SK-N-SH (cell line): ENCODE data around the gene EXOC1. TPM values are rescaled to one million over a fixed set of nuclear protein-coding genes. Genes with fewer than 3 reads are reported as not detected.

Source experiments
- CTCF ChIA-PET: fragments of 300-600, 350-600 bp; formaldehyde crosslinking; extraction: SDS; loops from one replicate; lab custom pipeline; 2021; lab: Yijun Ruan, JAX
- POLR2A ChIA-PET: fragments of 350-600 bp; sonication (Branson Sonifier 250); formaldehyde crosslinking; extraction: SDS; loops from one replicate; lab custom pipeline; 2020; ENCODE audit warnings: antibody characterized with exemption, inconsistent platforms; lab: Yijun Ruan, JAX
- DNase-seq: peaks from one replicate; pipeline ENCODE4 v3.0.0; 2012
- H2AFZ ChIP-seq: fragments of 200-600 bp; sonication (generic); 2 replicates; pipeline ENCODE4 v1.8.1; 2016; ENCODE audit warnings: antibody characterized with exemption, mild to moderate bottlenecking, low read depth
- H3F3A ChIP-seq: fragments of 200-600 bp; sonication (generic); replicated peaks from 2 replicates; pipeline ENCODE3; 2016; ENCODE audit warnings: antibody characterized with exemption, mild to moderate bottlenecking; ENCODE audit not compliant: insufficient read depth
- H3K27ac ChIP-seq, 2 experiments: fragments of 200-500 bp in 1 of 2; fragments of 200-600 bp in 1 of 2; sonication (Bioruptor generic) in 1 of 2; sonication (generic), shearing (Covaris generic) in 1 of 2; 2 replicates each; pipeline versions ENCODE4 v1.5.1 to v1.6.1; 2014 to 2016; ENCODE audit warnings: low read depth in 2 of 2, inconsistent platforms in 1 of 2, low read length in 1 of 2, mild to moderate bottlenecking in 1 of 2, mixed read lengths in 1 of 2
- H3K27me3 ChIP-seq: fragments of 200-600 bp; sonication (generic), shearing (Covaris generic); 2 replicates; pipeline ENCODE4 v1.6.1; 2016; ENCODE audit warnings: mixed run types; ENCODE audit not compliant: insufficient read depth
- H3K36me3 ChIP-seq, 2 experiments: fragments of 200-500 bp in 1 of 2; fragments of 200-600 bp in 1 of 2; sonication (Bioruptor generic) in 1 of 2; sonication (generic) in 1 of 2; replicated peaks in 1 of 2; 2 replicates each; pipeline versions ENCODE3 to v1.5.1; 2014 to 2016; ENCODE audit warnings: low read length in 1 of 2, mild to moderate bottlenecking in 1 of 2; ENCODE audit not compliant: insufficient read depth in 2 of 2, control insufficient read depth in 1 of 2
- H3K4me1 ChIP-seq, 2 experiments: fragments of 200-500 bp in 1 of 2; fragments of 200-600 bp in 1 of 2; sonication (Bioruptor generic) in 1 of 2; sonication (generic), shearing (Covaris generic) in 1 of 2; 2 replicates each; pipeline versions ENCODE4 v1.5.1 to v1.6.1; 2014 to 2016; ENCODE audit warnings: low read depth in 1 of 2, low read length in 1 of 2, mixed run types in 1 of 2; ENCODE audit not compliant: insufficient read depth in 2 of 2, control insufficient read depth in 1 of 2
- H3K4me2 ChIP-seq: fragments of 200-600 bp; sonication (generic), shearing (Covaris generic); 2 replicates; pipeline ENCODE4 v1.6.1; 2017; ENCODE audit warnings: mixed run types
- H3K4me3 ChIP-seq, 2 experiments: fragments of 200-500 bp in 1 of 2; fragments of 200-600 bp in 1 of 2; sonication (Bioruptor generic) in 1 of 2; sonication (generic), shearing (Covaris generic) in 1 of 2; 2 replicates each; pipeline versions ENCODE4 v1.5.1 to v1.8.1; 2014 to 2016; ENCODE audit warnings: low read depth in 2 of 2, inconsistent platforms in 1 of 2, low read length in 1 of 2, mild to moderate bottlenecking in 1 of 2, mixed read lengths in 1 of 2, moderate library complexity in 1 of 2
- H3K79me2 ChIP-seq: fragments of 200-600 bp; sonication (generic); 2 replicates; pipeline ENCODE4 v1.8.1; 2017; ENCODE audit warnings: mild to moderate bottlenecking; ENCODE audit not compliant: insufficient read depth
- H3K9ac ChIP-seq: fragments of 200-600 bp; sonication (generic); 2 replicates; pipeline ENCODE4 v1.6.1; 2017; ENCODE audit warnings: mixed run types
- H3K9me2 ChIP-seq: fragments of 200-600 bp; sonication (generic); 2 replicates; pipeline ENCODE4 v1.6.1; 2017; ENCODE audit warnings: mixed run types
- H3K9me3 ChIP-seq: fragments of 200-600 bp; sonication (generic); 2 replicates; pipeline ENCODE4 v1.6.1; 2017; ENCODE audit warnings: mixed run types, mild to moderate bottlenecking, moderate library complexity
- H4K20me1 ChIP-seq: fragments of 200-600 bp; sonication (generic); 2 replicates; pipeline ENCODE4 v1.6.1; 2017; ENCODE audit warnings: mild to moderate bottlenecking, mixed run types; ENCODE audit not compliant: insufficient read depth
- ELF1 ChIP-seq: IDR thresholded peaks from 2 replicates; pipeline ENCODE4 v1.4.0; 2012
- EP300 ChIP-seq, 2 experiments: IDR thresholded peaks; 2 replicates each; pipeline versions ENCODE4 v1.4.0 to v1.6.1; 2012; ENCODE audit warnings: borderline replicate concordance in 1 of 2, low read depth in 1 of 2, low read length in 1 of 2
- FOXJ3 ChIP-seq: sonication (generic); formaldehyde crosslinking; IDR thresholded peaks from 2 replicates; pipeline ENCODE4 v1.5.1; 2020; ENCODE audit warnings: mild to moderate bottlenecking, missing genetic modification reagents
- FOXM1 ChIP-seq: IDR thresholded peaks from 2 replicates; pipeline ENCODE4 v1.4.0; 2012; ENCODE audit warnings: low read depth, mild to moderate bottlenecking
- GATA2 ChIP-seq: sonication (generic); formaldehyde crosslinking; IDR thresholded peaks from 2 replicates; pipeline ENCODE4 v1.5.0; 2020; ENCODE audit warnings: mild to moderate bottlenecking, missing genetic modification reagents
- JUND ChIP-seq: IDR thresholded peaks from 2 replicates; pipeline ENCODE4 v1.4.0; 2012
- RCOR1 ChIP-seq: fragments of 150-350 bp; IDR thresholded peaks from 2 replicates; pipeline ENCODE4 v1.6.1; 2017; ENCODE audit warnings: antibody characterized with exemption, low read length
- RFX5 ChIP-seq: IDR thresholded peaks from 2 replicates; pipeline ENCODE4 v1.6.1; 2012; ENCODE audit warnings: mild to moderate bottlenecking, improper control_type of control experiment, low read length
- RXRA ChIP-seq: IDR thresholded peaks from 2 replicates; pipeline ENCODE4 v1.4.0; 2012; ENCODE audit warnings: low read depth, mild to moderate bottlenecking, borderline replicate concordance
- SMC3 ChIP-seq: IDR thresholded peaks from 2 replicates; pipeline ENCODE4 v1.6.1; 2012; ENCODE audit warnings: low read depth, low read length, improper control_type of control experiment
- TAF1 ChIP-seq: IDR thresholded peaks from 2 replicates; pipeline ENCODE4 v1.6.1; 2012; ENCODE audit warnings: low read depth, mild to moderate bottlenecking, low read length, moderate library complexity, borderline replicate concordance
- TCF12 ChIP-seq: IDR thresholded peaks from 2 replicates; pipeline ENCODE4 v1.4.0; 2012
- USF2 ChIP-seq: fragments of 150-350 bp; IDR thresholded peaks from 2 replicates; pipeline ENCODE4 v1.6.1; 2017; ENCODE audit warnings: antibody characterized with exemption, low read length, low read depth, borderline replicate concordance
- ZBTB33 ChIP-seq: IDR thresholded peaks from 2 replicates; pipeline ENCODE4 v1.4.0; 2012; ENCODE audit warnings: low read depth, borderline replicate concordance
- WGBS: methylation state at CpG from one replicate; pipeline ENCODE4 v1.1.6; 2017; ENCODE audit warnings: low lambda C conversion rate; 5-methylcytosine and 5-hydroxymethylcytosine counted together
- polyA plus RNA-seq, 3 experiments: library from polyadenylated mRNA; depleted of rRNA; stranded (reverse); fragments of >200 nt; gene quantifications; 2 replicates each; pipeline ENCODE4 v1.2.3, GENCODE V29; 2012

The EXOC1 gene
- polyA plus RNA-seq, 1 of the 3 experiments (the other 2 are of a cell fraction) = 13.5 TPM

- TF ChIP-seq ZBTB33 = no peak
Observed at GRCh38 chr4:55892156-55892555, 38.7 kb downstream of the EXOC1 start (continued).

- CTCF ChIA-PET = no interaction called here
- no peaks in the 10 kb centered on the region for H3K9me2 ChIP-seq
- TF ChIP-seq EP300 (IDR thresholded peaks at IDR 0.05; ENCODE audit: borderline replicate concordance in 1 of 2, low read depth in 1 of 2, low read length in 1 of 2) = no peak
- no peak for TF ChIP-seq RCOR1
- TF ChIP-seq USF2 = no peak
- TF ChIP-seq SMC3 = no peak
- no peak for TF ChIP-seq GATA2
- no peak for TF ChIP-seq ELF1
- TF ChIP-seq RFX5 = no peak
- no peak for TF ChIP-seq JUND
- no peak for TF ChIP-seq FOXM1
- no peak for TF ChIP-seq FOXJ3 (CRISPR knock-in tag)
- no peak for TF ChIP-seq TAF1
- TF ChIP-seq RXRA = no peak
- TF ChIP-seq TCF12 = no peak
- 94% methylated on average over 3 of the region's 3 CpGs for WGBS
- H4K20me1 ChIP-seq = no peaks in the 10 kb centered on the region; the same call in 1 of the 2 replicates
- no peaks in the 10 kb centered on the region; the same call in 1 of the 2 replicates for H3K79me2 ChIP-seq
- no peak for DNase-seq
- H3K27ac ChIP-seq = no peak overlapping the region
- peaks cover 0 to 4% of the 10 kb centered on the region in 2 experiments; a peak in 2 of 4 replicates for H3K4me1 ChIP-seq
- peaks cover 23% of the 10 kb centered on the region for H3F3A ChIP-seq
- no peak overlapping the region for H3K4me3 ChIP-seq
- H3K36me3 ChIP-seq = peaks cover 59 to 78% of the 10 kb centered on the region in 2 experiments
- no peak overlapping the region for H2AFZ ChIP-seq
- no peaks in the 10 kb centered on the region for H3K9me3 ChIP-seq
- no peaks in the 10 kb centered on the region for H3K27me3 ChIP-seq
- no peak overlapping the region for H3K9ac ChIP-seq
- no peak overlapping the region for H3K4me2 ChIP-seq
- POLR2A ChIA-PET = no interaction called here
Observed at GRCh38 chr4:55896622-55897021, 43.2 kb downstream of the EXOC1 start.

- no peak for TF ChIP-seq ELF1
- TF ChIP-seq GATA2 = no peak
- no peak for TF ChIP-seq RFX5
- TF ChIP-seq FOXM1 = no peak
- TF ChIP-seq ZBTB33 = no peak
- Histone ChIP-seq H3F3A (peaks cover 11% of the 10 kb centered on the region), H3K4me1 (peaks cover 7 to 11% of the 10 kb centered on the region in 2 experiments; a peak in 1 of 4 replicates), H3K36me3 (peaks cover 51 to 65% of the 10 kb centered on the region in 2 experiments), H2AFZ (no peak overlapping the region), H3K4me3 (no peak overlapping the region), H3K27me3 (no peaks in the 10 kb centered on the region), H3K79me2 (no peaks in the 10 kb centered on the region), H4K20me1 (no peaks in the 10 kb centered on the region), H3K9me2 (no peaks in the 10 kb centered on the region), H3K4me2 (no peak overlapping the region), H3K9ac (no peak overlapping the region), H3K27ac (peak overlapping the region; percentile 11 to 95; a peak in 3 of 4 replicates), H3K9me3 (no peaks in the 10 kb centered on the region)
- WGBS = 81% methylated on average over 4 of the region's 4 CpGs
- CTCF ChIA-PET = interaction anchor here (1.2 to 4.7 kb wide), 4 partner anchors 10 to 46 kb away, joined by 3 to 23 read pairs (median 6); partner anchors contain the start of gene CEP135
- POLR2A ChIA-PET = interaction anchor here (0.7 to 1.8 kb wide), 2 partner anchors 46 to 55 kb away, joined by 3 to 6 read pairs; partner anchors contain the start of gene CEP135
- no peak for DNase-seq
Observed at GRCh38 chr4:55902677-55903076, 49.2 kb downstream of the EXOC1 start.
